Activated CD8-positive, alpha-beta memory T cell treated with anti-CD3 and anti-CD28 coated beads, Interleukin-2, amount 50 U/mL, for 24 hours (primary cell): ENCODE results near the gene NARS2.
"Not testable (repeated sequence)": the region's sequence is repeated elsewhere in the genome, so short reads cannot be mapped to it uniquely, and the experiment has no call there.

Experiments
- DNase-seq: peaks from one replicate; pipeline ENCODE4 v3.0.0-alpha.2; 2020; ENCODE audit errors: extremely low read depth

Gene NARS2, protein sequence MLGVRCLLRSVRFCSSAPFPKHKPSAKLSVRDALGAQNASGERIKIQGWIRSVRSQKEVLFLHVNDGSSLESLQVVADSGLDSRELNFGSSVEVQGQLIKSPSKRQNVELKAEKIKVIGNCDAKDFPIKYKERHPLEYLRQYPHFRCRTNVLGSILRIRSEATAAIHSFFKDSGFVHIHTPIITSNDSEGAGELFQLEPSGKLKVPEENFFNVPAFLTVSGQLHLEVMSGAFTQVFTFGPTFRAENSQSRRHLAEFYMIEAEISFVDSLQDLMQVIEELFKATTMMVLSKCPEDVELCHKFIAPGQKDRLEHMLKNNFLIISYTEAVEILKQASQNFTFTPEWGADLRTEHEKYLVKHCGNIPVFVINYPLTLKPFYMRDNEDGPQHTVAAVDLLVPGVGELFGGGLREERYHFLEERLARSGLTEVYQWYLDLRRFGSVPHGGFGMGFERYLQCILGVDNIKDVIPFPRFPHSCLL

GRCh38 chr11:78574386-78575381, at the start of gene NARS2:
TSS of gene NARS2 (minus strand) at chr11:78574864. CDS start at chr11:78574488, 376 bp downstream.
- DNase-seq = peak; percentile 98

- no peak for DNase-seq
Measured at GRCh38 chr11:78622666-78623065, 48.0 kb upstream of the NARS2 start.

- no peak for DNase-seq
Measured at GRCh38 chr11:78620159-78620558, 45.5 kb upstream of the NARS2 start.

DNA sequence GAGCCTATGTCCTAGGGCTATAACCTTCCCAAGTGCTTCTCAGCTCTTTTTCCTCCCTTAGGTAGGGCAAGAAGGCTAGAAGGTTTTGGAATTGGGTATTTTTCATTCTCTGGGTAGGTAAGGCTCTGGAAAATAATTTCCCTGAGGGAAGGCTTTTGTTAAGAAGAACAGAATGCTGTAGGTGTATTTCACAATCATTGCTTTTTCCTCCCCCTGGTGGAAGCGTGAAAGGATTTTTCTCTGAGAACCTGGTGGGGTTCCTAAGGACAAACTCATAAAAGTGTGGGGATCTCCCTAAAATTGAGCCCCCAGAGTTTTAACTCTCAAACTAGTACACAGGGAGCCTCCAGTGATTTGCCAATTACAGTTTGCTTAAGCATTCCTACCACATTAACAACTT, 41.1 kb upstream of the NARS2 start:
- DNase-seq = no peak

- no peak for DNase-seq
Measured at GRCh38 chr11:78613378-78613813, 38.7 kb upstream of the NARS2 start.

DNA sequence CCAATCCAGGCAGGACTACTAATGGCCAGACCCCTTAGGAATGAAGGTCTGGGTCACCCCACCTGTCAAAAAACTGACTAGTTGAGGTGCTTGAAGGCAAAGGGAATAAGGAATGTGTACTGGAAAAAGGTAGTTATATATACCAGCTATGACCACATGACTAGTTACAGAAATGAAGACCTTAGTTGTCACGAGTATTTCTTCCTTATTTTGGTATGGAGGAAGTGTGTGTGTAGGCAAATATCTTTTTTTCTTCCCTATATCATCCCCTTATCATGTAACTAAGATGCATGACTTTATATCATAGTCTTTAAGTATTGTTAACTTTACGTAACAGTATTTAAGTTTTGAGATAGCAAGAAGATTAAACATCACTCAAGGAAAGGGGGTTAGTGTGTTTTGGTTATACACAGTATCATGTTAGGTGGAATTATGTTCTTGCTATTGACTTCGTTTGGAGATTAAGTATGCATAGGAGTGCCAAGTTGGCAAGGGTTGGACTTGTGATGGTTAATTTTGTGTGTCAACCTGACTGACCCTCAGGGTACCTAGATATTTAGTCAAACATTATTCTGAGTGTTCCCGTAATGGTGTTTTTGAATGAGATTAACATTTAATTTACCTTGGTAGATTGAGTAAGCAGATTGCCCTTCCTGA, 38.2 kb upstream of the NARS2 start:
- DNase-seq = no peak

GRCh38 chr11:78609321-78609720, 34.7 kb upstream of the NARS2 start:
- DNase-seq = not testable (repeated sequence)

GRCh38 chr11:78607696-78608095, 33.0 kb upstream of the NARS2 start:
- no peak for DNase-seq

DNA sequence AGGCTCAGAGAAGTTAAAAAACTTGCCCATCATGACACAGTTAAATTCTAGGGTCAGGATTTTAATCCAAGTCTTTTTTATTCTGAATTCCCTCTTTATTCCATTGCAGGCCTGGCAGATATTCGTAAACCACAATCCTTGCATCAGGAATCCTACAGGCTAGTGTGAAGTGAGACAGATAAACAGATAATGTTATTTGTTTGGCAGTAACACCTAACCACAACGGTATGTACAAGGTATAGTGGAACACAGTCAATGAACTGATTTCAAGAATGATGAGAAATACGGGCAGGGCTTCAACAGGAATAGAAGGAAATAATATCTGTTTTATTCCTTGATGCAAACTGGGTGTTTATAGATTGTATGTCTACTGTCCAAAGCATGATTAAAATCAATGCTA, 32.0 kb upstream of the NARS2 start:
- no peak for DNase-seq

GRCh38 chr11:78605296-78605695, 30.6 kb upstream of the NARS2 start:
- no peak for DNase-seq

- no peak for DNase-seq
Measured at GRCh38 chr11:78603792-78604191, 29.1 kb upstream of the NARS2 start.

DNA sequence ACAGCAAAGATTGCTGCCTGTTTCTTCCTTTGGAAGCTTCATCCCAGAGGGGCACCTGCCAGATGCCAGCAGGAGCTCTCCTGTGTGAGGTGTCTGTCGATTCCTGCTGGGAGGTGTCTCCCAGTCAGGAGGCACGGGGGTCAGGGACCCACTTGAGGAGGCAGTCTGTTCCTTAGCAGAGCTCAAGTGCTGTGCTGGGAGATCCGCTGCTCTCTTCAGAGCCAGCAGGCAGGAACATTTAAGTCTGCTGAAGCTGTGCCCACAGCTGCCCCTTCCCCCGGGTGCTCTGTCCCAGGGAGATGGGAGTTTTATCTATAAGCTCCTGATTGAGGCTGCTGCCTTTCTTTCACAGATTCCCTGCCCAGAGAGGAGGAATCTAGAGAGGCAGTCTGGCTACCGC, 28.1 kb upstream of the NARS2 start:
- DNase-seq = not testable (repeated sequence)

DNA sequence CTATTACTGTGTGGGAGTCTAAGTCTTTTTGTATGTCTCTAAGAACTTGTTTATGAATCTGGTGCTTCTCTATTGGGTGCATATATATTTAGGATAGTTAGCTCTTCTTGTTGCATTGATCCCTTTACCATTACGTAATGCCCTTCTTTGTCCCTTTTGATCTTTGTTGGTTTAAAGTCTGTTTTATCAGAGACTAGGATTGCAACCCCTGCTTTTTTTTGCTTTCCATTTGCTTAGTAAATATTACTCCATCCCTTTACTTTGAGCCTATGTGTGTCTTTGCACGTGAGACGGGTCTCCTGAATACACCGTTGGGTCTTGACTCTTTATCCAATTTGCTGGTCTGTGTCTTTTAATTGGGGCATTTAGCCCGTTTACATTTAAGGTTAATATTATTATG, 26.4 kb upstream of the NARS2 start:
- DNase-seq = not testable (repeated sequence)

- DNase-seq = not testable (repeated sequence)
Measured at GRCh38 chr11:78597579-78597978, 22.9 kb upstream of the NARS2 start.

- DNase-seq = no peak
Measured at GRCh38 chr11:78595436-78596130, 20.9 kb upstream of the NARS2 start.

DNA sequence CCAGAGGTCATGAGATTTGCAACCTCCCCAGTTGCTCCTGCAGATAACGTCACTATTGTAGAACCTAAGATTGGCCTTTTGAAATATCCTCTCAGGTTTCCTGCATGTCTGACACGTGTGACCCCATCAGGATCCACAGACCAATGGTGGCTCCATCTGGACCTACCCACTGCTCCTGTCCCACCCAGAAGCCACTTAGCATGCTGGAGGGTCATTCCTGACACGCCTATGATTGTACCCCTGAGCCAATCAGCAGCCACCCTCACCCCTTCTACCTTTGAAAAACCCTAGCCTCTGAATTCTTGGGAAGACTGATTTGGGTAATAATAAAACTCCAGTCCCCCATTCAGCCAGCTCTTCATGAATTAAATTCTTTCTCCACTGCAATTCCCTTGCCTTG, 20.1 kb upstream of the NARS2 start:
- no peak for DNase-seq

GRCh38 chr11:78588517-78588916, 13.9 kb upstream of the NARS2 start:
- DNase-seq = no peak

DNA sequence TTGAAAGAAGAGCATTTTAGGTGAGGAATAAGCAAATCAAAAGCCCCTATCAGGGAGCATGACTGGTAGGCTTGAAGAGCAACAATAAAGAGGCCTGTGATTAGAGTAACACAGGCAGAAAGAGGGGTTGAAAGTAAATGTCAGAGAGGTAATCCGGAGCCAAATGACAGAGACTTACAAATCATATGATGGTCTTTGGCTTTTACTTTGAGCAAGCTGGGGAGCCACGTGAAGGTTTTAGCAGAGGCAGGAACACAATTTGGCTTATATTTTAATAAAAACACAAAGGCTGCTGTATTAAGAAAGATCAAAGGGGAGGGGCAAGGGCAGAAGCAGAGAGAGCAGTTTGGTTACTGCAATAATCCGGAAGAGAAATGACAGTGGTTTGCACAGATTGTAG, 12.8 kb upstream of the NARS2 start:
- no peak for DNase-seq

GRCh38 chr11:78586452-78587046, 11.9 kb upstream of the NARS2 start:
- DNase-seq = no peak

DNA sequence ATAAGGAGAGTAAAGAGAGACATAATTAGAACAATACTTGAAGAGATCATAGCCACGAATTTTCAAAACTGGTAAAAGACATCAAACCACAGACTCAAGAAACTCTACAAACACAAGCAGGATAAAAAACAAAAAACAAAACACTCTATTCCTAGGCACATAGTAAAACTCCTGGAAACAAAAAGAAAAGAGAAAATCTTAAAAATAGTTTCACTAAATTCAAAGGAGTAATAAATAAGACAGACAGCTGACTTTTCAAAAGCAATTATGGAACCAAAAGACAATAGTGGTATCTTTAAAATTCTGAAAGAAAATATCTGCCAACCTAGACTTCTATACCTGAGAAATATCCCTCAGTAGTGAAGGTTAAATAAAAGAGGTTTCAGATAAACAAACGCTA, 9.2 kb upstream of the NARS2 start:
- DNase-seq = no peak

DNA sequence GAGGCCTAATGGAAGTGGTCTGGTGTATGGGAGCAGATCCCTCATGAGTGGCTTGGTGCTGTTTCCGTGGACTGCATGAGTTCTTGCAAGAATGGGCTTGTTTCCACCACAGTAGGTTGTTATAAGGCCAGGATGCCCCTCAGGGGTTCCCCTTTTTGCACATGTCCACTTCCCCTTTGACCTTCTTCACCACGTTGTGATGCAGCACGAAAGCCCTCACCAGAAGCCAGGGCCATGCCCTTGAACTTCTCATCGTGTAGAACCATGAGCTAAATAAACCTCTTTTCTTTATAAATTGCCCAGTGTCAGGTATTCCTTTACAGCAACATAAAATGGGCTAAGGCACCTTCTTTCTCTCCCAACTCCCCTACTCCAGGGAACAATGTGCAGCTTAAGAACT, 2.8 kb upstream of the NARS2 start:
- DNase-seq = no peak
